ENCODE measurements around the gene SPEG.

SPEG gene

DNA sequence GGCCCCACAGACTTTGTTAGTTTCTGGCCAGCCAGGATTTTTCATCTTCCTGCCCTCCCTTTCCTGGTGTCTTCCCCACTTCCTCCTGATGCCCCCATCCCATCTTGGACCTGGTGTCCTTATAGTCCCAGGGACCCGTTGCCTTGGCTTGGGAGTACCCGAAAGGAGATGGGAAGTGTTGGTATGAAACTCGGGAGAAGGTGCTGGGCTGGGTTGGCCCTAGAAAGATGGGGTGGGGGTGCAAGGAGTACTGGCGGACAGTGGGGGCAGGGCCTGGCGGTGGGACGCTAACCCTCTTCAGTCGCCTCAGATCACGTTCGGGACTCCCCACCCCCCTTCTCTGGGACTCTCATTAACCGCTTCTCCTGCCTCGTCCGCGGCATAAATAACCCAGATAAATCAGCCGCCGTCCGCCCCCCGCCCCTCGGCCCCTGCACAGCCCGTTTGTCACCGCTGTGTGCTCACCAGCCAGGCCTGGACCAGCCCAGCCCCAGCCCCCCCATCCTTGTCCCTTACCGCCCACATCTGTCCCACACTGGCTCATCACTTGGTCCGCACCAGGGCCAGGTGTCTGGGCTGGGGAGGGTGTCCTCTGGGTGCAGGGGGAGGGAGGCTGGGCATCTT, 76.0 kb downstream of the SPEG start:
- TF ChIP-seq, protein P1, sequence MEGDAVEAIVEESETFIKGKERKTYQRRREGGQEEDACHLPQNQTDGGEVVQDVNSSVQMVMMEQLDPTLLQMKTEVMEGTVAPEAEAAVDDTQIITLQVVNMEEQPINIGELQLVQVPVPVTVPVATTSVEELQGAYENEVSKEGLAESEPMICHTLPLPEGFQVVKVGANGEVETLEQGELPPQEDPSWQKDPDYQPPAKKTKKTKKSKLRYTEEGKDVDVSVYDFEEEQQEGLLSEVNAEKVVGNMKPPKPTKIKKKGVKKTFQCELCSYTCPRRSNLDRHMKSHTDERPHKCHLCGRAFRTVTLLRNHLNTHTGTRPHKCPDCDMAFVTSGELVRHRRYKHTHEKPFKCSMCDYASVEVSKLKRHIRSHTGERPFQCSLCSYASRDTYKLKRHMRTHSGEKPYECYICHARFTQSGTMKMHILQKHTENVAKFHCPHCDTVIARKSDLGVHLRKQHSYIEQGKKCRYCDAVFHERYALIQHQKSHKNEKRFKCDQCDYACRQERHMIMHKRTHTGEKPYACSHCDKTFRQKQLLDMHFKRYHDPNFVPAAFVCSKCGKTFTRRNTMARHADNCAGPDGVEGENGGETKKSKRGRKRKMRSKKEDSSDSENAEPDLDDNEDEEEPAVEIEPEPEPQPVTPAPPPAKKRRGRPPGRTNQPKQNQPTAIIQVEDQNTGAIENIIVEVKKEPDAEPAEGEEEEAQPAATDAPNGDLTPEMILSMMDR (conservative IDR thresholded peaks at IDR 0.05; ENCODE audit: control insufficient read depth, insufficient read depth, low read depth, low read length): no peak
- no peak for DNase-seq (ENCODE audit: low read depth)
- no peak overlapping the region for H3K4me3 ChIP-seq (ENCODE audit: control insufficient read depth, low read depth, low read length)

DNA sequence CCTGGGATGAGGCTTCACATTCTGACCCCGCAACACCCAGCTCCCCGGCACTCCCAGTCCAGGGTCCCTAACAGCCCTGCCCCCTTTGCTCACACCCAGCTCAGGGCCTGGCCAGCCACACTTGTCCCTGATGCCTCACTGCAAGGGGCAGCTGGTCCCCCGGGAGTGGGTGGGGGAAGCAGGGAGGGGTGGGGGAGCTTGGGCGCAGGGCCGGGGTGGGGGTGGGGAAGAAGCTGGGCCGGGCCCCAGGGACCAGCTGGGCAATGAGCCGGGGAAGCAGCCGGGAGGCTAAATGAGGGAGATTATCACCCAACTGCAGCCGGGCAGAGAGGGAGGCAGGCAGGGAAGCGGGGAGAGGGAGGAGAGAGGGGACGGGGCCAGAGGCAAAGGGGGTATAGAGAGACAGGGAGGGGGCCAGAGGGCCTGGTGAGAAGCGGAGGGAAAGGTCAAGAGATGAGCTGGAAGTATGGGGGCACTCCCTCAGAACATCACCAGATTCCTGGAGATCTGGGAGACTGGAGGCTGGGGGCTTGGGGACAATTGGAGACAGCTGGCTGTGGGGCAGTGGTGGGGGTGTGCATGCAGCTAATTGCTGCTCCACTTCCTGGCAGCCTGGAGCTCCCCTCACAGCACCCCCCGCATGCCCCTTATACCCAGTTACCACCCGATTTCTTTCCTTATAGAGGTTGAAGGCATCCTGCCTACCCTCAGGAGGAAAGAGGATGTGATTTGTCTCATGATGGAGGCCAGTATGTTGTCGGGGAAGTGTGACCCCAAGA, 77.1 kb downstream of the SPEG start:
- H3K4me3 ChIP-seq (ENCODE audit: control insufficient read depth, low read depth, low read length): no peak overlapping the region
- TF ChIP-seq, protein P1 (conservative IDR thresholded peaks at IDR 0.05; ENCODE audit: control insufficient read depth, insufficient read depth, low read depth, low read length): no peak
- no peak for DNase-seq (ENCODE audit: low read depth)

DNA sequence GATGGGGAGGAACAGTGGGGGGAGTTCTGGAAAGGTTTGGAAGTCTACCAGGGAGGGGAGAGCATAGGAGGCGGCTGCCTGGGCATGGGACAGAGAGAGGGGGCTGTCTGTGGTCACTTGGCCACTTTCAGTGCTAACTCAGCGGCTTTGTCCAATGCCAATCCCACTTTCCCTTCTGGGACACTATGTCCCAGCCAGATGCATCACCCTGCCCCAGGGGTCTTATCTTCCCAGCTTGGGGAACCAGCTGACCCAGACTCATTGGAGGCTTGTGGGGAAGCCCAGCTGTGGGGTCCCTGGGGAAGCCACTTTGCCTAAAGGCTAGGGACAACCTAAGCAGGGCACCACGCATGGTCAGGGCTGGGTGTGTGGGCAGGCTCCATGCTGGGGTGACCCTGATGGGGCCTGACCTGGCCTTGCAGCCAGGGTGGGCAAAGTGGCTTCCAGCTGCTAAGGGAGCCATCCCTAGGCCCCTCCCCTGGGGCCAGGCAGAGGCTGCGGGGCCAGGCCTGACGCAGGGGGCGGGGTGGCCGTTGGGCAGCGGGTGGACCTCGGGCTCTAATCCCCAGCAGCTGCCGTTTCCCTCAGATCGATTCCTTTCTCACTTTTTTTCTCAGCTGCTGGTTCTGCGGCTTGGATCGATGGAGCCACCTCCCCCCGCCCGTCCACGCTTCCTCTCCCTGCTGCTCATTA, 78.0 kb downstream of the SPEG start:
- DNase-seq (ENCODE audit: low read depth): no peak
- TF ChIP-seq, protein P1 (conservative IDR thresholded peaks at IDR 0.05; ENCODE audit: control insufficient read depth, insufficient read depth, low read depth, low read length): no peak
- no peak overlapping the region for H3K4me3 ChIP-seq (ENCODE audit: control insufficient read depth, low read depth, low read length)

DNA sequence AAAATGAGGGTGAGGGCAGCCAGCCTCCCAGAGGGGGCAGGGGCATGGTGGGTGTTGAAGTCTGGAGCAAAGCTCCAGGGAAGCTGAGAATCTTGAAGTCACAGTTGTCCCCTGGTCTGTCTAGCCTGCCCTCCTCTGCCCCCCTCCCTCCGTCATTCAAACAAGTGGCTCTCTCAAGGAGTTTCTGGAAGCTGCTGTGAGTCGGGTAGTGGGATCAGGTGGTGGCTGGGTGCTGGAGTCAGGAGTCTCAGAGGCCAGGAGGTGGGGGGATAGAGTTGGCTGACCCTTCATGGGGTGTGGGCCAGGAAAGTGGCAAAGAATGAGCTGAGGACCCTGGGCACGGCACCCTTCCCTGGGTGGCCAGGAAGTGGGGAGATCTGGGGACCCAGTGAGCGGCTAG, 79.1 kb downstream of the SPEG start:
- H3K4me3 ChIP-seq (ENCODE audit: control insufficient read depth, low read depth, low read length): no peak overlapping the region
- TF ChIP-seq, protein P1 (conservative IDR thresholded peaks at IDR 0.05; ENCODE audit: control insufficient read depth, insufficient read depth, low read depth, low read length): no peak
- no peak for DNase-seq (ENCODE audit: low read depth)

DNA sequence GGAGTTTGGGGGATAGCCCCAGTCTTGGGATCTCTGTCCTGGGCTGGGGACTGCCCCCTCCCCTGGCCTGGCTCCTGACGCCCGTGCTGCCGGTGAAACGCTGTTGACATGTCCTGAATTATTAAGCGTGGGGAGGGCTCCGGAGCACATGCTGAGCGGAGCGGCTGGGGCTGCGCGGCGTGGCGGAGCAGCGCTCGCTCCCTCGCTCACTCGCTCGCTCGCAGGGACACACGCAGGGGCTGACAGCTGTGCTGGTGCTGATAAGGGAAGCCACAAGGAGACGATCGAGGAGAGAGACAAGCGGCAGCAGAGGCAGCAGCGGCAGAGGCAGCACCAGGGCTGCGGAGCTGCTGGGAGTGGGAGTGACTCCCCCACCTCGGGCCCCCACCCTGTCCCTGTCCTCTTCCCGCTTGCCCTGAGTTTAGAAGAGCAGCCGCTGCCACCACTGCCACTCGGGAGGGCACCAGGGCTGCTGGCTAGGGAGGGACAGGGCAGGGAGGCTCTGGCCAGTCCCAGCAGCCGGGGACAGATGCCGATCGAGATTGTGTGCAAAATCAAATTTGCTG, 79.6 kb downstream of the SPEG start, which contains the start of gene ASIC4:
ASIC4 (plus strand) TSS at position 287 of the 566 bp plus-strand sequence; CDS start at position 530, 243 bp downstream.
- TF ChIP-seq, protein P1 (conservative IDR thresholded peaks at IDR 0.05; ENCODE audit: control insufficient read depth, insufficient read depth, low read depth, low read length): no peak
- DNase-seq (ENCODE audit: low read depth): no peak
- H3K4me3 ChIP-seq (ENCODE audit: control insufficient read depth, low read depth, low read length): no peak within 1 kb of the TSS

DNA sequence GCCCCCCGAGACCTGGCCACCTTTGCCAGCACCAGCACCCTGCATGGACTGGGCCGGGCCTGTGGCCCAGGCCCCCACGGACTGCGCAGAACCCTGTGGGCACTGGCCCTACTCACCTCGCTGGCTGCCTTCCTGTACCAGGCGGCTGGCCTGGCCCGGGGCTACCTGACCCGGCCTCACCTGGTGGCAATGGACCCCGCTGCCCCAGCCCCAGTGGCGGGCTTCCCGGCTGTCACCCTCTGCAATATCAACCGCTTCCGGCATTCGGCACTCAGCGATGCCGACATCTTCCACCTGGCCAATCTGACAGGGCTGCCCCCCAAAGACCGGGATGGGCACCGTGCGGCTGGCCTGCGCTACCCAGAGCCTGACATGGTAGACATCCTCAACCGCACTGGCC, 80.2 kb downstream of the SPEG start:
- no peak for DNase-seq (ENCODE audit: low read depth)
- H3K4me3 ChIP-seq (ENCODE audit: control insufficient read depth, low read depth, low read length): no peak overlapping the region
- TF ChIP-seq, protein P1 (conservative IDR thresholded peaks at IDR 0.05; ENCODE audit: control insufficient read depth, insufficient read depth, low read depth, low read length): no peak

Data from fibroblast of mammary gland (primary cell).